ENCODE results near the gene PLSCR1. TPM values are rescaled to one million over a fixed set of nuclear protein-coding genes. Genes with fewer than 3 reads are reported as not detected.
A peak's percentile ranks its signal among the peaks of the same experiment; 100 is the strongest.

PLSCR1 gene
- total RNA-seq, 4 donors from 2014 or later, result 40.7 to 221 (median 58.2) TPM

DNA sequence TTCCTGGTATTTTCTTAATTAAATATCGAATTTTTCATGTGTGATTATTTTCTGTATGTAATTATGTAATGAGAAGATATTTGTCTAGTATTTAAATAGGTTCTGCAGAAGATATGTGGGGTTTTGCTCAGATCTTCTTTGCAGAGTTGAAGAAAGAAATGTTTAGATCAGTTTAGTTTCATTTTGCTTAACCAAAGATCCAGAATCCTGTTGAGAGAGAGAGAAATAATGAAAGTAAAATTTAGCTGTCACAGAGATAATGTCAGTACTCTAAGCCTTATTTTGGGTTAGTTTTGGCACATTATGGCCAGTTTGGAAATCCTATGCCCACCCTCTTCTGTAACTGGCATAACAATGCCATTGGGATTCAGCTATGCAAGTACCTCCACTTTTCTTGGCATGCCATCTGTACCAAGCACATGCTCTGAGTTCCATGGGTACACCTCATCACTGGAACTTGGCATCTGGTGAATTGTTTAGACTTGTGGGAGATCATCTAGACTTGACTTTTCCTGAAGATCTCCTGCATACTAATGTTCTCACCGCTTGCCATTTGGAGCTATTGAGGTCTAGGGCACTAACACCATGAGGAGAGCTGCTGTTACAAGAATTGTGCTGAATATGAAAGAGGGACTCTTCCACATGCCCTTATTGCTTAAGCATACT, 30.9 kb downstream of the PLSCR1 start:
- 94% methylated on average over 2 of the region's 2 CpGs for WGBS
- TF ChIP-seq, protein P1, sequence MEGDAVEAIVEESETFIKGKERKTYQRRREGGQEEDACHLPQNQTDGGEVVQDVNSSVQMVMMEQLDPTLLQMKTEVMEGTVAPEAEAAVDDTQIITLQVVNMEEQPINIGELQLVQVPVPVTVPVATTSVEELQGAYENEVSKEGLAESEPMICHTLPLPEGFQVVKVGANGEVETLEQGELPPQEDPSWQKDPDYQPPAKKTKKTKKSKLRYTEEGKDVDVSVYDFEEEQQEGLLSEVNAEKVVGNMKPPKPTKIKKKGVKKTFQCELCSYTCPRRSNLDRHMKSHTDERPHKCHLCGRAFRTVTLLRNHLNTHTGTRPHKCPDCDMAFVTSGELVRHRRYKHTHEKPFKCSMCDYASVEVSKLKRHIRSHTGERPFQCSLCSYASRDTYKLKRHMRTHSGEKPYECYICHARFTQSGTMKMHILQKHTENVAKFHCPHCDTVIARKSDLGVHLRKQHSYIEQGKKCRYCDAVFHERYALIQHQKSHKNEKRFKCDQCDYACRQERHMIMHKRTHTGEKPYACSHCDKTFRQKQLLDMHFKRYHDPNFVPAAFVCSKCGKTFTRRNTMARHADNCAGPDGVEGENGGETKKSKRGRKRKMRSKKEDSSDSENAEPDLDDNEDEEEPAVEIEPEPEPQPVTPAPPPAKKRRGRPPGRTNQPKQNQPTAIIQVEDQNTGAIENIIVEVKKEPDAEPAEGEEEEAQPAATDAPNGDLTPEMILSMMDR (IDR thresholded peaks at IDR 0.05), result no peak
- TF ChIP-seq POLR2AphosphoS5 (IDR thresholded peaks at IDR 0.05) (no peak), EP300 (IDR thresholded peaks at IDR 0.05) (no peak), POLR2A (IDR thresholded peaks at IDR 0.05; ENCODE audit: low read depth) (no peak)
- DNase-seq (ENCODE audit: extremely low spot score), result no peak
- H3K9me3 ChIP-seq, result no peaks in the 10 kb centered on the region
- no peak overlapping the region for H3K4me3 ChIP-seq
- intact Hi-C loops (cut with DNase I), result no loop called here
- H3K27ac ChIP-seq (replicated peaks in 1 of 4), result peak overlapping the region in 1 of 4 donors; percentile 26
- H3K36me3 ChIP-seq, result peaks cover 4 to 41% (median 17%) of the 10 kb centered on the region in 4 donors
- peaks cover 0 to 9% (median 5%) of the 10 kb centered on the region in 4 donors for H3K4me1 ChIP-seq
- no peaks in the 10 kb centered on the region for H3K27me3 ChIP-seq

DNA sequence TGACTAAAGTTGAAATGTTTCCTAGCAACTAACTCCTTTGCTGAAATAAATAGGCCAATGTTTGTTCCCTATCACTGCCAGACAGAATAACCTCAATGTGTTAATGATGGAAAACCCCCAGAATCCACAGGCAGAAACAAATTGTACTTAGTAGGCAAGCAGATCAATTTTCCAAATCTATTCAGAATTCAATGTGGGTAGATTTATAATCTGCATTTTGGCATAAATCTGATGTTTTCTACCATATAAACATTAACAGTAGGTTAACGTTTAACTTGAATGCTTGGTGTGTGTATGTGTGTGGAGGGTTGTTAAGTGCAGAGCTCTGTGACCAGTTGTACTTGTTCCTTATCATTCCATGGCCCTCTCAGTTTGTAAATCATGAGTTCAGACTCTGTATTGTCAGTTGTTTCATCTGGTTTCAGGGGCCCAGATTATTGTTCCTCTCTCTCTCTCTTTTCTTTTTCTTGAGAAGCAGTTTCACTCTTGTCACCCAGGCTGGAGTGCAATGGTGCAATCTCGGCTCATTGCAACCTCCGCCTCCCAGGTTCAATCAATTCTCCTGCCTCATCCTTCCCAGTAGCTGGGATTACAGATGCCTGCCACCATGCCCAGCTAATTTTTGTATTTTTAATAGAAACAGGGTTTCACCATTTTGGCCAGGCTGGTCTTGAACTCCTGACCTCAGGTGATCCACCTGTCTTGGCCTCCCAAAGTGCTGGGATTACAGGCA, 32.8 kb downstream of the PLSCR1 start:
- Histone ChIP-seq H3K4me1 (peaks cover 5 to 16% (median 9%) of the 10 kb centered on the region in 4 donors), H3K9me3 (no peaks in the 10 kb centered on the region), H3K36me3 (peaks cover 4 to 33% (median 17%) of the 10 kb centered on the region in 4 donors), H3K4me3 (no peak overlapping the region), H3K27me3 (no peaks in the 10 kb centered on the region), H3K27ac (replicated peaks in 1 of 4) (no peak overlapping the region)
- WGBS, result 76% methylated on average over 3 of the region's 3 CpGs
- intact Hi-C loops (cut with DNase I), result no loop called here
- no peak for TF ChIP-seq POLR2A (IDR thresholded peaks at IDR 0.05; ENCODE audit: low read depth)
- TF ChIP-seq, protein P1 (IDR thresholded peaks at IDR 0.05), result no peak
- TF ChIP-seq EP300 (IDR thresholded peaks at IDR 0.05), result no peak
- TF ChIP-seq POLR2AphosphoS5 (IDR thresholded peaks at IDR 0.05), result no peak
- no peak for DNase-seq (ENCODE audit: extremely low spot score)

DNA sequence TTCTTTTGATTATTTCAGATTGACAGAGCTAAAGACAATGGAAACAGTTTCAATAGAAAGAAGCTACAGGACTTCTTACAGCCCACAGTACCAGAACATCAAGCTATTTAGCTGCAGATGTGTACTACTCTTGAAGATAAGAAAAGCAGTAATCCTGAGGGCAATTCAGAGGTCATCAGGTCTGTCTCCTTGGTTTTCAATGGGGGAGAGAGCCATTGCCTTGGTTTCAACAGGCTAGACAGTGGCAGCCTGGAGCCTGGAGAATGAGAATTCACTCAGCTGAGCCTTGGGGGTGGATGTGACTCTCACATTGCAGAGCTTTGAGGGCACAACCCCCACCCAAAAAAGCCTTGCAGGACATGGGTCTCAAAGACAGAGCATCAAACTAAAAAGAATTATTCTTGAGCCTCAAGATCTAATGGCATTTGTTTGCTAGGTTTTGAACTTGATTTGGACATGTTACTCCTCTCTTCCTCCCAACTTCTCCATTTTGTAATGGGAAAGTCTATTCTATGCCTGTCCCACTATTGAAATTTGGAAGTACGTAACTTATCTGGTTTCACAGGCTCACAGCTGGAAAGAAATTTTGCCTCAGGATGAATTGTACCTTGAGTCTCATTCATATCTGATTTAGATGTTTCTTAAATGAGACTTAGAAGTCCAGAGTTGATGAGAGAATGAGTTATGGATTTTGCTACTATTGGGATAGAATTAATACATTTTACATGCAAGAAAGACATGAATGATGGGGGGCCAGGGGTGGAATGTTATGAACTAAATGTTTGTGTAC, 36.9 kb downstream of the PLSCR1 start:
- Histone ChIP-seq H3K27me3 (no peaks in the 10 kb centered on the region), H3K9me3 (no peaks in the 10 kb centered on the region), H3K4me3 (no peak overlapping the region), H3K27ac (replicated peaks in 1 of 4) (peak overlapping the region in 3 of 4 donors; percentile 8 to 51 (median 14)), H3K36me3 (no peaks in the 10 kb centered on the region), H3K4me1 (peaks cover 0 to 17% (median 6%) of the 10 kb centered on the region in 4 donors)
- TF ChIP-seq EP300 (IDR thresholded peaks at IDR 0.05) (no peak), POLR2AphosphoS5 (IDR thresholded peaks at IDR 0.05) (no peak), POLR2A (IDR thresholded peaks at IDR 0.05; ENCODE audit: low read depth) (no peak)
- TF ChIP-seq, protein P1 (IDR thresholded peaks at IDR 0.05), result no peak
- no peak for DNase-seq (ENCODE audit: extremely low spot score)
- intact Hi-C loops (cut with DNase I), result no loop called here
- WGBS, result 67% methylated on average over 1 of the region's 1 CpG

DNA sequence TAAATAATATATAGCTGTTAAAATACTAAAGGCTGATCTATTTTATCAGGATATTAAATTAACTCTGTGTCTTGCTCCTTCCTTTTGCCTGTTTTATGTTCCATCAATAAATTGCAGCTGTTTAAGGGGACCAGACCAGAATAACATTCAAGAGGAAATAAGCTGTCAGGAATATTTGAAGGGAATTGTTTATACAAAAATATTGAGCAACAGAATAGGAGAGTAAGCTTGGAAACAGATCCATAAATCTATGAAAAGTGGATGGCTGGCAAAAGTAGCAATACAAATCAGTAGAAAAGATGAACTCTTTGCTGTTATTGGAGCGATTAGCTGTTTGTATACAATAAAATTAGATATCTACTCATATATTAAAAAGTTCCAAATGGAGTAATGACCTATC, 38.9 kb downstream of the PLSCR1 start:
- DNase-seq (ENCODE audit: extremely low spot score), result no peak
- Histone ChIP-seq H3K4me3 (no peak overlapping the region), H3K4me1 (peaks cover 0 to 17% (median 6%) of the 10 kb centered on the region in 4 donors), H3K36me3 (no peaks in the 10 kb centered on the region), H3K27me3 (no peaks in the 10 kb centered on the region), H3K9me3 (no peaks in the 10 kb centered on the region), H3K27ac (replicated peaks in 1 of 4) (no peak overlapping the region)
- WGBS, result 88% methylated on average over 1 of the region's 1 CpG
- TF ChIP-seq EP300 (IDR thresholded peaks at IDR 0.05) (no peak), POLR2AphosphoS5 (IDR thresholded peaks at IDR 0.05) (no peak), POLR2A (IDR thresholded peaks at IDR 0.05; ENCODE audit: low read depth) (no peak)
- TF ChIP-seq, protein P1 (IDR thresholded peaks at IDR 0.05), result no peak
- intact Hi-C loops (cut with DNase I), result no loop called here
